Urothelium cell line (cell line): Measurements from ENCODE around the gene ST14.
A peak's percentile ranks its signal among the peaks of the same experiment; 100 is the strongest.

Source experiments
- DNase-seq: peaks from one replicate; pipeline ENCODE4 v3.0.0; 2011; ENCODE audit warnings: low spot score, mixed read lengths
- FAIRE-seq: peaks from 2 replicates; lab custom pipeline; 2011; peaks lifted over from hg19 to GRCh38; lab: Jason Lieb, UNC

ST14 gene

GRCh38 chr11:130133716-130134115, 25.9 kb upstream of the ST14 start:
- DNase-seq: no peak
- no peak for FAIRE-seq

DNA sequence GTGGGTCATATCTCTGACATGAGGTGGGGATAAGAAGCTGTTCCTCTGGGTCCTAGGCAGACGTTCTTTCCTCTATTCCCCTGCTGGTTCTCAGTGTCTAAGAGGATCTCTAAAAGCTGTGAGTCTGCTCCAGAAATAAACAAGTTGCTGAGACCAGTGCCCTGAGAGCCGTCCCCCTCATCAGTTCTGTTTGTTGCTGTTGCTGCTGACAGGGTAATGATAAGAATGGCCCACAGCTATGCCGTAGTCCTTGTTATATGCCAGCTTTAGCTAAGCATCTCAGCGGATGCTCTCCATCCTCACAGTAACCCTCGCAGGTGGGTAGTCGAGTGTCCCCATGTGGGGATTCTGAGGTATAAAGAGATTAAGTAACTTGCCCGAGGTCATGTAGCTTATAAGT, 23.5 kb upstream of the ST14 start:
- no peak for FAIRE-seq
- no peak for DNase-seq

GRCh38 chr11:130137999-130138398, 21.6 kb upstream of the ST14 start:
- FAIRE-seq: no peak
- DNase-seq: no peak

GRCh38 chr11:130139401-130139800, 20.2 kb upstream of the ST14 start:
- DNase-seq: no peak

DNA sequence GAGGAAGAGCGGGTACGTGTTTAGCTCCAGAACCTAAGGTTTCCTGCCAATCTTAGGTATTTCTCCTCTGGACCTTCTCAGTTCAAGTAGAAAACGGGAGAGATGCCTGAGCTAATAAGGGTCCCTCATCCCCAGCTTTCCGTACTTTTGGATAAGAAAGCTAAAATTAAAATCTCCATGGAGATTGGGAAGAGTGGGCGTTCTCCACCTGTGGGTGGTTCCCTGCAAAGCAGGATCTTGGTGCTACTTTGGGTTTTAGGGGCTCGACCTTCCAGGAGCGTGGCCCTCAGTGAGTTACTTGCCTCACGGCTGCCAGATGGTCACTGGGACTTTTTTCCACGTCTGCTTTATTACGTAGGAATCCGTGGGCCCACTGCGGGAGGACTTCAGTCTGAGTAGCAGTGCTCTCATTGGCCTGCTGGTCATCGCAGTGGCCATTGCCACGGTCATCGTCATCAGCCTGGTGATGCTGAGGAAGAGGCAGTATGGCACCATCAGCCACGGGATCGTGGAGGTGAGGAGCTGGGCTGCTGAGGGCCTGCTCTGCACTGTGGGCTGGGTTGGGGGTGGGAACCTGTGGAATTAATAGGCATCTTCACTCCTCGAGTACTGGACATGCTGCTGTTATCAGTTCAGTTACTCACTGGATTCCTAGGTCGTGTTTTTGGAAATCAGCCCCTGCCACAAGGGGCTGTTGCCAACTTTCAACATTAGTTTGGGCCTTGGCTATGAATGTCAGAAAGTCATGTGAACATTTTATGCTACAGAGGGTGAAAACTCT, 17.8 kb upstream of the ST14 start:
- no peak for DNase-seq
- FAIRE-seq: no peak

More at GRCh38 chr11:130139401-130139800, 20.2 kb upstream of the ST14 start:
- FAIRE-seq: no peak

- DNase-seq (no peak), FAIRE-seq (no peak)
Observed at GRCh38 chr11:130144141-130144540, 15.4 kb upstream of the ST14 start.

- no peak for DNase-seq
- no peak for FAIRE-seq
Observed at GRCh38 chr11:130144861-130145281, 14.7 kb upstream of the ST14 start.

- no peak for DNase-seq
- no peak for FAIRE-seq
Observed at GRCh38 chr11:130145311-130145812, 14.2 kb upstream of the ST14 start.

GRCh38 chr11:130145975-130146776, 13.4 kb upstream of the ST14 start:
- FAIRE-seq: no peak

GRCh38 chr11:130146796-130147195, 12.8 kb upstream of the ST14 start:
- no peak for DNase-seq
- FAIRE-seq: no peak

More at GRCh38 chr11:130145975-130146776, 13.4 kb upstream of the ST14 start:
- peak; percentile 68 for DNase-seq

DNA sequence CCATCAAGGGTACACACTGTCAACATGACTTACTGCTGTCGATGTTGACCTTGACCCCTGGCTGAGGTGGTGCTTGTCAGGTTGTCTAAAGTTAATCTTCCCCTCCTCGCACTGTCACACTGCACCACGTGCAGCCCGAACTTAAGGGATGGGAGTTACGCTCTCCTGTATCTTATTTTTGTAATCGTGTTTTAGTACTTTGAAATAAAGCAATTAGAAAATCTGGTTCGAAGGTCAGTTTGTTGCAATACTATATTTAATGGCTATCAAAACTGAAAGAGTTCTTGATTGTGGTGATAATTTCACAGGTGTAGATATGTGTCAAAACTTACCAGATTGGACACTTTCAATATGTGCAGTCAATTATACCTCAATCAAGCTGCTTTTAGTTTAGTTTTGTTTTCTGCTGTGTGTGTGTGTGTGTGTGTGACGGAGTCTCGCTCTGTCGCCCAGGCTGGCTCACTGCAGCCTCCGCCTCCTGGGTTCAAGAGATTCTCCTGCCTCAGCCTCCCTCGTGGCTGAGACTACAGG, 10.7 kb upstream of the ST14 start:
- DNase-seq: no peak
- no peak for FAIRE-seq

DNA sequence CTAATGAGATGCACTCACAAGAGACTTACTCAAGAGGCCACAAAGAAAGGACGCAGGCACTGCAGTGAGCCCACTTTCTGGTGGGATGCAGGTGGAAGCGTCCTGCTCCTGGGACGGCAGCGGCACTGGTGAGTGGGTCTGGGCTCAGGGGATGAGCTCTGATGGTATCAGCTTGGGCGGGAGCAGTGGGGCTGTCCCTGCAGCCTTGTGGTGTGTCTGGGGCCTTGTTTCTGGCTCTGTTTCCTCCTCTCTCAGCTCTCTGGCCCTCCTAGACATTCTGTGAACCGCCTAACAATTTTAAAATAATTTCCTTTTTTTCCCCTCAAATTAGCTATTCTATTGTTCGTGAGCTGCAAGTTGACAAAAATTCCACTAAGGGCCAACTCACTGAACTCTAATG, 8.8 kb upstream of the ST14 start:
- no peak for DNase-seq
- no peak for FAIRE-seq

DNA sequence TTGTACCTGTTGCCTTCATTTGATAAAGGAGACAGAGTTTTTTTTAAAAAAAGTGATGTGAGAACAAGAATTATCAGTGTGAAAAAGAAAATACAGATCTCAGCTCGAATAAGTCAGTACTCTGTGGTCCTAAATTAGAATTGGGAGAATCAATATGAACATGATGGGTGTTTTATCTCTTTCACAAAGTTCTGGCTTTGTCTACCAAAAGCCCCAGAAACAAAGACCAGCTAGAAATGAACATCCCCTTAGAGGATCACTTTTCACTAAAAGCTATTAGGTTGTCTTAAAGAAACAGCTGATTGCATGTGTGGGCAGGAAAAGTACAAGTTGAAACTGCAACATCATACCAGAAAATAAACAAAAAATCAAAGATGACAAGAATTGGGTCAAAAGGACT, 8.4 kb upstream of the ST14 start:
- FAIRE-seq: no peak
- no peak for DNase-seq

DNA sequence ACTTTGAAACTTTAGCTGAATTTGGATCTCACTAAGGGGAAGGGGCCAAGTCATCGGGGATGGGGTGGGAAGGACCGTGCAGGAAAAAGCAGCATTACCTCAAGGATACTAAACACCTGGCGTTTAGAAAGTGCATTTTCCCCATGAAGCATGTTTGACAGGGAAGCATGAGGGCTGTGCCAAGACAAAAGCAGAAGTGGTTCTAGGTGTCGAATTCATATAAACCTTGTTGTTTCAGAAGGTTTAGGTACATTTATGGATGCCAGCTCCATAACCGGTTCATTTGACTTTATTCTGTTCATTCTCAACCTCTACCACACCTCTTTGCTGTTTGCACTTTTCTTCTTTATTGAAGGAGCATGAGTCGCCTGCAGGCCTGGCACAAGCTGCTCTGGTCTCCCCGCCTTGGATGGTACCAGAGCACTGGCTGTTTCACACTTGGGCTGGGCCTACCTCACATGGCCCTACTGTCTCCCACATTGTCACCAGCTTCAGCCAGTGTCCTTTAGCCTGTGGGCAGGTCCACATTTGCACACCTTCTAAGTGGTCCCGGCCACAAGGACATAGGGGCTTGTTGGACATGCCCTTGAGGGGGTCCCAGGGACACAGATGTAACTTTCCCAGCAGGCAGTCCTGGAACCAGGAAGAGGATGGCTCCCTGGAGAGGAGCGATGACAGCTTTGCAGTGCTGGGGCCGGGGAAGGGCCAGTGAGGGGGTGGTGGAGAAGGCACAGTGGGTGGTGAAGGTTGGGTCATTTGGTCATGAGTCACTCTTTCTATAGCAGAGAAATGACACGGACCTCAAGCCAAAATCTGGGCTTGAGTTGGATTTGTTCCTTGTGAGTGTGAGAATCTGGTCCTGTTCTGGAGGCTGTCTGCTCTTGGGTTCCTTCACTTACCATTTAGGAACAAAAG, 3.2 kb upstream of the ST14 start:
- FAIRE-seq: no peak
- DNase-seq: no peak

DNA sequence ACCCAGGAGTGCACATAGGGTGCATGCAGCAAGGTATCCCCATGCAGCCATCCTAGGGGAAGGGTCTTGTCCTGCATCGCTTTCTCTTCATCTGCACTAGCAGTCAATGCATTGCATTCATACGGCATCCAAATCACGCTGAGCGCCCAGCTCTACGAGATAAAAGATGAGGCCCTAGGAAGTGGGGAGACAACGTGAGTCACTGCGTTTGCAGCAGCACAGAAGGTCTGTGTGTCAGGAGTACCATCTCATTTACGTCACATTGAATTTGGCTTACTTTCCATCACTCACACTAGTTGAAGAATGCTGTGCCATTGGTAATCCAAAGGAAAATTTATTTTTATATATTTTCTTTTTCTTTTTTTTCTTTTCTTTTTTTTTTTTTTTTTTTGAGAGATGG, 2.5 kb upstream of the ST14 start:
- DNase-seq (no peak), FAIRE-seq (no peak)

- no peak for DNase-seq
- FAIRE-seq: no peak
Observed at GRCh38 chr11:130157840-130158239, 1.7 kb upstream of the ST14 start.

DNA sequence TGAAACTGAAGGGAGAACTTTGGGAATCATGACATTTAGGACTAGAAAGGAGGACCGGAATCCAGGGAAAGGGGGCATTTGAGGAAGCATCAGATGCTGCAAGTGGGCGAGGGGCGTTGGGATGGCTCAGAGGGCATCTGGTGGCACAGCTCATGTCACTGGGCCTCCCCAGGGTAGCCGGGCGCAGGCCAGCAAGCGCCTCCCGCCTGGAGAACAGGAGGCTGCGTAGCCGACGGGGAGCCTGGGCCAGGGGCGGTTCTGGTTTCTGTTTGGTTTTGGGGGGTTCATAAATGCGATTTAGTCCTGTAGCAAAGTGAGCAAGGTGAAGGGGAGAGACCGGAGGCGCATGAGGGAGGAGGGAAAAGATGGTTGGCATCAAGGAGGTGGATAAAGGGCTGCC, 443 bp upstream of the ST14 start:
- DNase-seq: no peak
- no peak for FAIRE-seq

GRCh38 chr11:130160498-130161155, 1.0 kb downstream of the ST14 start:
- DNase-seq: no peak
- no peak for FAIRE-seq

GRCh38 chr11:130161441-130162145, 2.0 kb downstream of the ST14 start:
- FAIRE-seq: no peak
- DNase-seq: no peak
